HepG2 (cell line): ENCODE data around the gene TLCD1. TPM values are rescaled to one million over a fixed set of nuclear protein-coding genes. Genes with fewer than 3 reads are reported as not detected.

ENCODE experiments used
- ADNP ChIP-seq: sonication (generic); formaldehyde crosslinking; IDR thresholded peaks from 2 replicates; pipeline ENCODE4 v1.4.0; 2020; ENCODE audit warnings: missing genetic modification reagents
- AHR ChIP-seq: IDR thresholded peaks from 2 replicates; pipeline ENCODE4 v1.6.1; 2018; ENCODE audit warnings: missing genetic modification reagents, missing compliant biosample characterization
- CCDC6 ChIP-seq: sonication (generic); formaldehyde crosslinking; IDR thresholded peaks from 2 replicates; pipeline ENCODE4 v1.8.1; 2022; ENCODE audit warnings: mild to moderate bottlenecking, missing genetic modification reagents, moderate library complexity
- CEBPG ChIP-seq: IDR thresholded peaks from 2 replicates; pipeline ENCODE4 v1.6.1; 2016
- GLI4 ChIP-seq: sonication (generic); formaldehyde crosslinking; IDR thresholded peaks from 2 replicates; pipeline ENCODE4 v1.5.1; 2020; ENCODE audit warnings: missing genetic modification reagents, mild to moderate bottlenecking, moderate library complexity, borderline replicate concordance
- ISL2 ChIP-seq: sonication (generic); formaldehyde crosslinking; IDR thresholded peaks from 2 replicates; pipeline ENCODE4 v1.5.0; 2020; ENCODE audit warnings: missing genetic modification reagents
- NAIF1 ChIP-seq: sonication (generic); formaldehyde crosslinking; IDR thresholded peaks from 2 replicates; pipeline ENCODE4 v1.5.0; 2020; ENCODE audit warnings: mild to moderate bottlenecking, missing genetic modification reagents, borderline replicate concordance
- PLRG1 ChIP-seq: fragments of 450-650 bp; conservative IDR thresholded peaks from 2 replicates; pipeline ENCODE4 v1.6.1; 2016
- RFX3 ChIP-seq: IDR thresholded peaks from 2 replicates; pipeline ENCODE4 v1.6.1; 2016; ENCODE audit warnings: missing biosample characterization, missing genetic modification reagents
- SMC3 ChIP-seq: IDR thresholded peaks from 2 replicates; pipeline ENCODE4 v1.6.1; 2011; ENCODE audit warnings: low read length, improper control_type of control experiment
- TBL1XR1 ChIP-seq: fragments of 150-350 bp; IDR thresholded peaks from 2 replicates; pipeline ENCODE4 v1.6.1; 2014; ENCODE audit warnings: borderline replicate concordance, low read length; ENCODE audit not compliant: partially characterized antibody
- ZNF263 ChIP-seq: sonication (generic); formaldehyde crosslinking; IDR thresholded peaks from 2 replicates; pipeline ENCODE4 v1.4.0; 2020; ENCODE audit warnings: missing genetic modification reagents
- ZNF607 ChIP-seq: sonication (generic); formaldehyde crosslinking; IDR thresholded peaks from 2 replicates; pipeline ENCODE4 v1.5.1; 2020; ENCODE audit warnings: missing genetic modification reagents, mild to moderate bottlenecking, borderline replicate concordance
- ZSCAN31 ChIP-seq: sonication (generic); formaldehyde crosslinking; IDR thresholded peaks from 2 replicates; pipeline ENCODE4 v1.5.0; 2020; ENCODE audit warnings: low read depth, mild to moderate bottlenecking, missing genetic modification reagents
- ZSCAN5A ChIP-seq: sonication (generic); formaldehyde crosslinking; IDR thresholded peaks from 2 replicates; pipeline ENCODE4 v1.8.0; 2022; ENCODE audit warnings: mild to moderate bottlenecking, missing genetic modification reagents, borderline replicate concordance
- polyA plus RNA-seq, 8 experiments: library from polyadenylated mRNA; depleted of rRNA in 3 of 8; stranded (reverse) in 7 of 8; unstranded in 1 of 8; fragments of >200 nt; fragmentation: Illumina TruSeq in 4 of 8; extraction: Trizol in 4 of 8; gene quantifications; 2 replicates each; pipeline versions ENCODE4 v1.2.1 to v1.2.3, GENCODE V29; 2011 to 2016; ENCODE audit warnings: low read depth in 4 of 8, missing spikeins in 1 of 8, mixed read lengths in 1 of 8; ENCODE audit not compliant: insufficient read depth in 1 of 8
- total RNA-seq, 5 experiments: library from RNA; depleted of rRNA; stranded (reverse); fragments of >200 nt; fragmentation: Illumina TruSeq; extraction: Trizol; gene quantifications; 2 replicates each; pipeline ENCODE4 v1.2.3, GENCODE V29; 2016; ENCODE audit warnings: low read depth in 1 of 5
- TF ChIP-seq, protein P1 (sequence below): sonication (generic); formaldehyde crosslinking; IDR thresholded peaks from 2 replicates; pipeline ENCODE4 v1.9.0; 2022; ENCODE audit warnings: missing genetic modification reagents, mild to moderate bottlenecking, borderline replicate concordance
- TF ChIP-seq, protein P2 (sequence below): sonication (generic); formaldehyde crosslinking; IDR thresholded peaks from 2 replicates; pipeline ENCODE4 v1.8.0; 2022; ENCODE audit warnings: mild to moderate bottlenecking, missing genetic modification reagents, moderate library complexity
- TF ChIP-seq, protein P3 (sequence below): sonication (generic); formaldehyde crosslinking; IDR thresholded peaks from 2 replicates; pipeline ENCODE4 v1.4.0; 2020; ENCODE audit warnings: missing genetic modification reagents, mild to moderate bottlenecking, borderline replicate concordance
- TF ChIP-seq, protein P4 (sequence below): fragments of 450-650 bp; IDR thresholded peaks from 2 replicates; pipeline ENCODE4 v1.6.1; 2017; ENCODE audit warnings: mild to moderate bottlenecking

The TLCD1 gene
- total and polyA plus RNA-seq, 2 of the 13 experiments (the other 11 are each of a cell fraction or from before 2014, with no cell fraction given) = 14.9 to 19.6 TPM

DNA sequence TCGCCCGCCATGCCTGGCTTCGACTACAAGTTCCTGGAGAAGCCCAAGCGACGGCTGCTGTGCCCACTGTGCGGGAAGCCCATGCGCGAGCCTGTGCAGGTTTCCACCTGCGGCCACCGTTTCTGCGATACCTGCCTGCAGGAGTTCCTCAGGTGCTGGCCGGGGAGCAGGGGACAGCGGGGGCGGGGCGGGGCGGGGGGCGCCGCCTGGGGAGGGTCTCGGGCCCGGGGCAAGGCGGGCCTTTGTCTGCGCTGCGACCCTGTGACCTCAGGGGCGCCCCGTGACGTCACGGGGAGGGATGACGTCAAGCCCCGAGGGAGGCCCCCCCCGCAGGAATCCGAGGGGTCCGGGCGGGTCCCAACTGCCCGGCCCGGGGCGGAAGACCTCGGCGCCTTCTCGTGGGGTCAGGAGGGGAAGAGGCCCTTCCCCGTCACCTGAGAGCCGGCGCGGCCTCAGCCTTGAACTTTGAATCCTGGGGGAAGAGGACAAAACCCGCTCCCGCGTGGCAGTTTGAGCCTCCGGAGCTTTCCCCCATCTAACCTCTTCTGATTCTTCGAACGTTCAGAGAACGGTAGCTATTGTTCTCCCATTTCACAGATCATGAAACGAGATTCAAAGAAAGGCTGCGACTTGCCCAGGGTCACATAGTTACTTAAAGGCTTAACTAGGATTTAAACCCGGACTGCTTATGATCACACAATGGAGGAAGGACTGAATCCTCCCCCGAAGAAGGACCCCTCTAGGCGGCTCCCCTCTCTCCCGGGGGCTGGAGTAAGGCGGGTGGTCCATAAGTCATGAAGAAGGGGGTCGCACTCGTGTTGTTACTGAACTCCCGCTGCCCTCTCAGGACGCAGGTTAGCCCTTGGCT lies 18.3 kb upstream of the TLCD1 start (continued):
- TF ChIP-seq ZSCAN31 (CRISPR knock-in tag) = no peak
- TF ChIP-seq RFX3 (CRISPR knock-in tag) = no peak
- no peak for TF ChIP-seq AHR (CRISPR knock-in tag)
- TF ChIP-seq, protein P1, sequence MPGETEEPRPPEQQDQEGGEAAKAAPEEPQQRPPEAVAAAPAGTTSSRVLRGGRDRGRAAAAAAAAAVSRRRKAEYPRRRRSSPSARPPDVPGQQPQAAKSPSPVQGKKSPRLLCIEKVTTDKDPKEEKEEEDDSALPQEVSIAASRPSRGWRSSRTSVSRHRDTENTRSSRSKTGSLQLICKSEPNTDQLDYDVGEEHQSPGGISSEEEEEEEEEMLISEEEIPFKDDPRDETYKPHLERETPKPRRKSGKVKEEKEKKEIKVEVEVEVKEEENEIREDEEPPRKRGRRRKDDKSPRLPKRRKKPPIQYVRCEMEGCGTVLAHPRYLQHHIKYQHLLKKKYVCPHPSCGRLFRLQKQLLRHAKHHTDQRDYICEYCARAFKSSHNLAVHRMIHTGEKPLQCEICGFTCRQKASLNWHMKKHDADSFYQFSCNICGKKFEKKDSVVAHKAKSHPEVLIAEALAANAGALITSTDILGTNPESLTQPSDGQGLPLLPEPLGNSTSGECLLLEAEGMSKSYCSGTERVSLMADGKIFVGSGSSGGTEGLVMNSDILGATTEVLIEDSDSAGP (CRISPR knock-in tag) = no peak
- TF ChIP-seq ZNF263 (CRISPR knock-in tag) = no peak
- TF ChIP-seq ADNP (CRISPR knock-in tag) = no peak
- TF ChIP-seq, protein P2, sequence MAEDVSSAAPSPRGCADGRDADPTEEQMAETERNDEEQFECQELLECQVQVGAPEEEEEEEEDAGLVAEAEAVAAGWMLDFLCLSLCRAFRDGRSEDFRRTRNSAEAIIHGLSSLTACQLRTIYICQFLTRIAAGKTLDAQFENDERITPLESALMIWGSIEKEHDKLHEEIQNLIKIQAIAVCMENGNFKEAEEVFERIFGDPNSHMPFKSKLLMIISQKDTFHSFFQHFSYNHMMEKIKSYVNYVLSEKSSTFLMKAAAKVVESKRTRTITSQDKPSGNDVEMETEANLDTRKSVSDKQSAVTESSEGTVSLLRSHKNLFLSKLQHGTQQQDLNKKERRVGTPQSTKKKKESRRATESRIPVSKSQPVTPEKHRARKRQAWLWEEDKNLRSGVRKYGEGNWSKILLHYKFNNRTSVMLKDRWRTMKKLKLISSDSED = no peak
- peak; percentile 17 for TF ChIP-seq TBL1XR1
- no peak for TF ChIP-seq SMC3
- TF ChIP-seq GLI4 (CRISPR knock-in tag) = 0 out of 2 replicates have a peak, but pooled peaks have one; percentile 22
- TF ChIP-seq, protein P3, sequence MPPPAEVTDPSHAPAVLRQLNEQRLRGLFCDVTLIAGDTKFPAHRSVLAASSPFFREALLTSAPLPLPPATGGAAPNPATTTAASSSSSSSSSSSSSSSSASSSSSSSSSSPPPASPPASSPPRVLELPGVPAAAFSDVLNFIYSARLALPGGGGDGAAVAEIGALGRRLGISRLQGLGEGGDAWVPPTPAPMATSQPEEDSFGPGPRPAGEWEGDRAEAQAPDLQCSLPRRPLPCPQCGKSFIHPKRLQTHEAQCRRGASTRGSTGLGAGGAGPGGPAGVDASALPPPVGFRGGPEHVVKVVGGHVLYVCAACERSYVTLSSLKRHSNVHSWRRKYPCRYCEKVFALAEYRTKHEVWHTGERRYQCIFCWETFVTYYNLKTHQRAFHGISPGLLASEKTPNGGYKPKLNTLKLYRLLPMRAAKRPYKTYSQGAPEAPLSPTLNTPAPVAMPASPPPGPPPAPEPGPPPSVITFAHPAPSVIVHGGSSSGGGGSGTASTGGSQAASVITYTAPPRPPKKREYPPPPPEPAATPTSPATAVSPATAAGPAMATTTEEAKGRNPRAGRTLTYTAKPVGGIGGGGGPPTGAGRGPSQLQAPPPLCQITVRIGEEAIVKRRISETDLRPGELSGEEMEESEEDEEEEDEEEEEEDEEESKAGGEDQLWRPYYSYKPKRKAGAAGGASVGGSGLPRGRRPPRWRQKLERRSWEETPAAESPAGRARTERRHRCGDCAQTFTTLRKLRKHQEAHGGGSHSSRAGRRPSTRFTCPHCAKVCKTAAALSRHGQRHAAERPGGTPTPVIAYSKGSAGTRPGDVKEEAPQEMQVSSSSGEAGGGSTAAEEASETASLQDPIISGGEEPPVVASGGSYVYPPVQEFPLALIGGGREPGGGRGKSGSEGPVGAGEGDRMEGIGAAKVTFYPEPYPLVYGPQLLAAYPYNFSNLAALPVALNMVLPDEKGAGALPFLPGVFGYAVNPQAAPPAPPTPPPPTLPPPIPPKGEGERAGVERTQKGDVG (CRISPR knock-in tag) = no peak
- peak; percentile 27; the same call in 1 of the 2 replicates for TF ChIP-seq ISL2 (CRISPR knock-in tag)
- TF ChIP-seq ZNF607 (CRISPR knock-in tag) = no peak; the same call in 1 of the 2 replicates
- no peak for TF ChIP-seq ZSCAN5A (CRISPR knock-in tag)
- TF ChIP-seq CCDC6 = no peak; the same call in 1 of the 2 replicates
- no peak for TF ChIP-seq NAIF1 (CRISPR knock-in tag)
- TF ChIP-seq CEBPG = no peak
- no peak for TF ChIP-seq PLRG1
- TF ChIP-seq, protein P4, sequence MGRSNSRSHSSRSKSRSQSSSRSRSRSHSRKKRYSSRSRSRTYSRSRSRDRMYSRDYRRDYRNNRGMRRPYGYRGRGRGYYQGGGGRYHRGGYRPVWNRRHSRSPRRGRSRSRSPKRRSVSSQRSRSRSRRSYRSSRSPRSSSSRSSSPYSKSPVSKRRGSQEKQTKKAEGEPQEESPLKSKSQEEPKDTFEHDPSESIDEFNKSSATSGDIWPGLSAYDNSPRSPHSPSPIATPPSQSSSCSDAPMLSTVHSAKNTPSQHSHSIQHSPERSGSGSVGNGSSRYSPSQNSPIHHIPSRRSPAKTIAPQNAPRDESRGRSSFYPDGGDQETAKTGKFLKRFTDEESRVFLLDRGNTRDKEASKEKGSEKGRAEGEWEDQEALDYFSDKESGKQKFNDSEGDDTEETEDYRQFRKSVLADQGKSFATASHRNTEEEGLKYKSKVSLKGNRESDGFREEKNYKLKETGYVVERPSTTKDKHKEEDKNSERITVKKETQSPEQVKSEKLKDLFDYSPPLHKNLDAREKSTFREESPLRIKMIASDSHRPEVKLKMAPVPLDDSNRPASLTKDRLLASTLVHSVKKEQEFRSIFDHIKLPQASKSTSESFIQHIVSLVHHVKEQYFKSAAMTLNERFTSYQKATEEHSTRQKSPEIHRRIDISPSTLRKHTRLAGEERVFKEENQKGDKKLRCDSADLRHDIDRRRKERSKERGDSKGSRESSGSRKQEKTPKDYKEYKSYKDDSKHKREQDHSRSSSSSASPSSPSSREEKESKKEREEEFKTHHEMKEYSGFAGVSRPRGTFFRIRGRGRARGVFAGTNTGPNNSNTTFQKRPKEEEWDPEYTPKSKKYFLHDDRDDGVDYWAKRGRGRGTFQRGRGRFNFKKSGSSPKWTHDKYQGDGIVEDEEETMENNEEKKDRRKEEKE = no peak
